ENCODE data around the gene PPP2R2D.
"Not testable (repeated sequence)": the region's sequence is repeated elsewhere in the genome, so short reads cannot be mapped to it uniquely, and the experiment has no call there.

Gene PPP2R2D

DNA sequence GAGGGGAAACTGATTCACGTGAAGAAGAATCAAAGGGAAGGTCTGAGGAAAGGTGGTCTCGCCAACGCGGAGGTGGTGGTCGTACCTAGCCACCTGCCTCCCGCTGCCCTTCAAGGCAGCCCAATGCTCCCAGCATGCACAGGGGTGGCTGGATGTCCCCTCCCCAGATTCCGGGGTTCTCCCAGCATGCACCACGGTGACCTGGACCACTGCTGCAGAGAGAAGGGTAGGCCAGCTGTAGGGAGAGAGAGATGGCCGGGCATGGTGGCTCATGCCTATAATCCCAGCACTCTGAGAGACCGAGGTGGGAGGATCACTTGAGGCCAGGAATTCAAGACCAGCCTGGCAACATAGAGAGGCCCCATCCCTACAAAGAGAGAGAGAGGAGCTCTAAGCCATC is 32.4 kb upstream of the PPP2R2D start:
- DNase-seq (ENCODE audit: low read depth), result no peak

DNA sequence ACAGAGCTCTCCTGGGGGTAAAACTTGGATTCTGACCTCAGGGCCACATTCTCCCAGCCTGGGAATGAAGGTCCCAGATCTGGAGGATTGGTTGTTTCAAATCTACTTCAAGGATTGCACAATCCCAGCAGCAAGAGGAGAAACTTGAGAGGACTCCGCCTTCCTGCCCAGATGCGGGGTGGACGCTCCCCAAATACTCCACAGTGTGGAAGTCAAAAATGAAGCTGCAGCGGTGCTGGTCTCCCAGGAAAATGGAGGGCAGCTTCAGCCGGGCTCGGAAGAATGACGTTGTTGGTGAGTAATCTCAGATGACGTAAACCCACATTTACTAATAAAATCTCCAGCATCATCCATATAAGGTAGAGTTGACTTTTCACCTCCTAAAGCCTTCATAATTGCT is 31.5 kb upstream of the PPP2R2D start:
- DNase-seq (ENCODE audit: low read depth), result no peak

DNA sequence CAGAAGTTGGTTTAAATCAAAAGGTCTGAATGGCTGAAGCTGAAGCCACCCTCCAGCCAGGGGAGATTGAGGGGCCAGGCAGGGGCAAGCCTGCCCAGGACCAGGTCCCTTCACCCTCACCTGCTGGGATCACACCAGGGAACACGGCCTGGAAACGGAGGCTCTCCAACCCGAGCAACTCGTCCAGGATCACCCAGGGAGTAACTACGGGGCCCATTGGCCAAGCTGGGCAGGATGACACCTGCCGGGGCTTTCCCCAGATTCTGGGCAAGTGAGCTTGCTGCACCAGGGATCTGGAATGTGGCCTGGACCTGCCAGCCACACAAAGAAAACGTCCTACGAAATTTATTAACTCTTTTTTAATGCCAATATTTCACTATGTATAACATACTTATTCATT is 30.4 kb upstream of the PPP2R2D start:
- no peak for DNase-seq (ENCODE audit: low read depth)

DNA sequence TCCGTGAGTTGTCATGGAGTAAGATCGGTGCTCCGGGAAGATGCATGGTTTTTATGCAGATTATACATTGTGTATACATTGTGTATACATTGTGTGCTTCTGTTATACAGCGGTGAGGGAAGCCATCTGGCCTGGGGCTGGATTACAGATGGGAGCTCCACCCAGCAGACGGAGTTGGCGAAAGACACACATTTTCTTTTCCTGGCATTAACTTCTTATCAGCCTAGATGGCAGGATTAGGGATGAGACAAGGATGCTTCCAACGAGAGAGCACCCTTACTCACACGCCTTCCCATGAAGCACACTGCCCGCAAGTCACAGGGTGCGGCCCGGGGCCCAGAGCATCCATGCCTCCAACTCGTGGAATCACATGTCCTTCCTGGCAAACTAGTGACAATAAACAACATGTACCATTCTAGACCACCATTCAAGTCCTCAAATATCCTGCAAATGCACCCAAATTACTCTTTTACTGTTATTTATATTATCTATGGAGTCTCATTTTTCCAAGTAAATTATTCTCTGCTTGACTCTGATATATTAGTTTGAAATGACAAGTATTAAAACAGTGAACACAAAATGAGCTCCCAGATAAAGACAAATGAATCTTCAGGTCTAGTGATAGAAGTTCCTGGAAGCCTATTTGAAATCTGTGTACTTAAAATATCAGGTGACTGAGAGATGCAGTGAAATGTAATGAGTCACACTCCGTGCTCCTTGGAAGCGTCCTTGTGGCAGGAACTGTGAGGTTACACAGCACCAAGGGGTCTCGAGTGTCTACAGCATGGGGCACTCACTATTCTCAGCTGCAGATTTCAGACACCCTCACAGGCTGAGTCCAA is 29.8 kb upstream of the PPP2R2D start:
- DNase-seq (ENCODE audit: low read depth), result no peak

DNA sequence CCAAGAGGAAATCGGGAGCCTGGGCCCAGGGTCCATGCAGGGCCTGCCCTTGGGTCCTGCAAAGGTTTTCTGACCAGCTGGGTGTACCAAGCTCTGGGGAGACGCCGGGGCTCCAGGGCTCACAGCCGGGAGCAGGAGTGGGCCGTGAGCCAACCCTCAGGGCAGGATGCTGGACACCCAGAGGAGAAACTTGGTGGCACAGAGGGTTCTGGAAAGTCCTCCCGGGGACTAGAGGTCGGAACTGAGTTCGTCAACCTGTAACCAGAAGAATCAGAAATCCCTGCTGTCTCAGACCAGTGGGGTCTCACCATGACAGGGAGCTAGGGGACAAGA is 29.2 kb upstream of the PPP2R2D start:
- DNase-seq (ENCODE audit: low read depth), result no peak

DNA sequence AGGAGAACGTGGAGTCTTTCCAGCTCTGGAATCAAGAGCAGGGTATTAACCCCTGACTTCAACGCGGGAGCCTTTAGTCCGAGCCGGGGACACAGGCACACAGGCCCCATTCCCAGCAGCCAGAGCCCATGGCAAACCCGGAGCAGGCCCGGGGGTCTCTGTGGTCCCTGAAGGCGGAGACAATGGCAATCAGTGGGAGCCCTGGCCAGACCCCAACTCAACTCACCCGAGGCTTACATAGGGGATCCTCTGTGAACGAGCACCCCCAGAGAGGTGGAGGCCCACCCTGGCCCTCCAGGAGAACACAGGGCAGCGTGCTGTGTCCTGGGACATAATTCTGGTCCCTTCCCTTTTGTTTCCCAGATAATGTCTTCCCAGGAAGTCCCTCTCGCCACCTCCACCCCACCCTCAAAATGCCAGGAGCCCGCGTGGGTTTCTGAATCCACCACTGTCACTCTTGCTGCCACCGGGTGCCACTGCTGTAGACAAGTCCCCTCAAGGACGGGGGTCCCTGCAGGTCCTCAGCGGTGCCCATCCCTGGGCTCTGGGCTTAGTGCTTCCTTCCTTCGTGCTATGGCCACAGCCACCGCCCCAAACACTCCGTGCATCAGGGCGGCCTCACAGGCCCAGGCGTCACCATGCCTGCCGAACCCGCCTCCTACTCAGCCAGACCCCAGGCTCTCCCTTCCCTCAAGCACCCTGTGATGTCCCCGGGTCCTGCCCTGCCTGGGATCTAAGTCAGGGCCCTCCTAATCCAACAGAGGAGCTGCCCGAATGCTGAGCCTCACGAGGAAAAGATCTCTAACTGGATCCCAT is 28.6 kb upstream of the PPP2R2D start:
- DNase-seq (ENCODE audit: low read depth), result no peak

DNA sequence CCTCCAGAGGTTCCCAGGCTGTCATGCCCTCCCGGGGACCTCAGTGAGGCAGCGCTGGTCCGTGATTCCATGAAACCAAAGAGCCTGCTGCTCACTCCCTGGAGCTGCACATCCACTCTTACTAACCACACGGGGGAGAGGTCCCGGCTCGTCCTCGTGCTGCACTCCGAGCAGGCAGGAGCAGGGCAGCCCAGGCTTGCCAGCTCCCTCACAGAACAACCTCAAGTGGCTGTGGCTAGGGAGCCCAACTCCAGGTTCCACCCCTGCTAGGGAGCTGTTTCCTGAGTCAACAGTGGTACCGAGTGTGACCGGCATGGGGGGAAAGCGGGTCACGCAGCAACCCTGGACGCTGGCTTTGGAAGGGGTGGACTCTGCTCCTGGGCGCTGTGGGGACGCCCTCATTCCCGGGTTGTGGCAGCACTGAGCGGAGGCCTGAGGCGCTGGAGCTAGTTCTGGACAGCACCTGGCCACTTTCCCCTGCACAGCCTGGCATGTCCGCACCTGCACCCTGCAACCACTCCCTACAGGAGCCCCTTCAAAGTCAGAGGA is 27.9 kb upstream of the PPP2R2D start:
- no peak for DNase-seq (ENCODE audit: low read depth)

DNA sequence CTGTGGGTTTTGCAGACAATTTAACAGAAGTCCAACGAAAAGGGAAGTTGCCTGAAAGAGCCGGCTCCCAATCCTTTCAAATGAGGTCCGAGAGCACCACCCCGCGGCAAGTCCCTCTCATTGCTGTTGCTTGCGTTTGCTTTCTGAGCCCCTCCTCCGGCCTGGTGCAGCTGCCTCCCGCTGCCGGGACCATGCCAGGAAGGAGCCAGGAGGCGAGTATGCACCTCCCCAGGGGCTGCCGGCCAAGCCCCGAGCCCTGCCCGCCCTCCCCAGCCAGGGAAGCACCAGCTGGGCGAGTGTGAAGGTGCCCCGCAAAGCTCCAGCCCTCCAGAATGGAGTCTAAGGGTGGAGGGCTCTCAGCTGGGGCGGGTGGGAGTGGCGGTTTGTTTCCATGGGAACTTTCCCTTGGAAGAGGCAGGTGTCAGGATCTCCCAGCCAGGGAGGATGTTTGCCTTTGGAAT is 25.8 kb upstream of the PPP2R2D start:
- peak; percentile 21 for DNase-seq (ENCODE audit: low read depth)

DNA sequence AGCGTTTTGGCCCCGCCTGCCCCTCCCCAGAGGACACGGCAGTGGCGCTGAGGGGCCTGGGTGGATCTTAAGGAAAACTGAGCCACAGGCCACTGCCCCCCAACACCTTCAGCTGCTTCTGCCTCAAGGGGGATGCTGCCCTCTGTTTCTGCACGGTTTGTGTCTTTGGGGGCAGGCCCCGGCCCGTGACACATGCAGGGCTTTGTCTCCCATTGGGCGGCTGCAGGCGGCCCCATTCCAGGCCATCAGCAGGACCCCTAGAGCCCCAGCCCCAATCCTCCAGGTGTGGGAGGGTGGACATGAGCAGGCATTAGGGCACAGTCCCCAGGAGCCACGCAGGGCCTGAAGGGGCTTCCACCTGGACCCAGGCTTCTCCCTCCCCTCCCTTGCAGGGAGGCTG is 25.3 kb upstream of the PPP2R2D start:
- no peak for DNase-seq (ENCODE audit: low read depth)

DNA sequence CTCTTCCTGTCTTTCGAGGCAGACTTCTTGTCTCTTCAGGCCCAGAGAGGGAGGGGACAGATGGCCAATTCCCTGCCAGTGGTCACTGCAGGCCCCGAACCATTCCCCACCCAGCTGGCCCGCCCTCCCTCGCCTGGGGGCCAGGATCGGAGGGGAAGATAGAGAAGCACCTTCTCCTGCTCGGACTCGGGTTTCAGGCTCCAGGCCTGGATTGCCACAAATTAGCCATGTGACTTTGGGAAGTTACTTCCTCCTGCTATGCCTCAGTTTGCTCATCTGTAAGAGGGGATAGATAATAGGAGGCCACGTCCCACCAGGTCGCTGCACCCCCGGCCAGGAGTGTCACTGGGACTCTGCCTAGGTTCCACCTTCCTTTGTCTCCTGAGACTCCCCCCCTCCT is 24.8 kb upstream of the PPP2R2D start:
- DNase-seq (ENCODE audit: low read depth), result no peak

DNA sequence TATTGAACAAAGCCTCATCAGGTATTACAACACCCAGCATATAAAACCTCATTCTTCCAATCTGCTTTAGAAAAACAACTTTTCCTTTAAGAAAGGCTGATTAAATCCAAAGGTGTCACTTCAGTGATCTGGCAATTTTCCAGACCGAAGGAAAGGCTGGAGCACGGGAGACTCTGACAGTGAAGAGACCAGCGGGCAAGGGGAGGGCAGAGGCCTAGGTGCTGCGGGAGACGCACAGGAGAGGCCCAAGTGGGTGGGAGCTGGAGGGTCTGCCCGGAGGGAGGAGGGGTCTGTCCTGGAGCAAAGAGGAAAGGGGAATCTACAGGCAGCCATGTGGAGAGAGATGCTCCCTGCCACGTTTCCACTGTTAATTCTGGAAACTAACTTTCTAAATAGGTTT is 24.3 kb upstream of the PPP2R2D start:
- no peak for DNase-seq (ENCODE audit: low read depth)

DNA sequence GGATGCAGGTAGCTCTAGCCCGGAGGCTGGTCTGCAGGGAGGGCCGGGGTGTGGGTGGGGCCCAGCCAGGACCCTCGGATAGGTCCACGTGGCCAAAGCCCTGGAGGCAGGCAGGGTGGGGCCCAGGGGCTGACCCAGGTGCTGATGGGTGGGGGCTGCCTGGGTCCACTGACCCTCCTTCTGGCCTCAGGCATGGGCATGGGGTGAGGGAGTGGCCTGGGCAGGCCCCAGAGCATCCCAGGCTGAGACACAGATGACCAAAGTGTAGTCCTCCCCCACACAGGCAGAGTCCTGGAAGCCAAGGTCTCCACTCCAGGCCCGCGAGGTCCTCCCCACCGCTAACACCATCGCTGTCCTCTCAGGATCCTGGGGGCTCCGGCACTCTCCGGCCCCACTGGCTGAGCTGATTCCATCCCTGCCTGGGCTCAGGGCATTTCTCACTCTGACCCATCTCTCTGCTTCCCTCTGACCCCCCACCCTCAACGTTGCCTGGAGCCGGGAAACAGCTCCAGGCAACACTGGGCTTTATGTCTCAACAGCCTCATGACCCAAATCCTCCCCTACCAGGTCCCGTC is 20.7 kb upstream of the PPP2R2D start:
- no peak for DNase-seq (ENCODE audit: low read depth)

DNA sequence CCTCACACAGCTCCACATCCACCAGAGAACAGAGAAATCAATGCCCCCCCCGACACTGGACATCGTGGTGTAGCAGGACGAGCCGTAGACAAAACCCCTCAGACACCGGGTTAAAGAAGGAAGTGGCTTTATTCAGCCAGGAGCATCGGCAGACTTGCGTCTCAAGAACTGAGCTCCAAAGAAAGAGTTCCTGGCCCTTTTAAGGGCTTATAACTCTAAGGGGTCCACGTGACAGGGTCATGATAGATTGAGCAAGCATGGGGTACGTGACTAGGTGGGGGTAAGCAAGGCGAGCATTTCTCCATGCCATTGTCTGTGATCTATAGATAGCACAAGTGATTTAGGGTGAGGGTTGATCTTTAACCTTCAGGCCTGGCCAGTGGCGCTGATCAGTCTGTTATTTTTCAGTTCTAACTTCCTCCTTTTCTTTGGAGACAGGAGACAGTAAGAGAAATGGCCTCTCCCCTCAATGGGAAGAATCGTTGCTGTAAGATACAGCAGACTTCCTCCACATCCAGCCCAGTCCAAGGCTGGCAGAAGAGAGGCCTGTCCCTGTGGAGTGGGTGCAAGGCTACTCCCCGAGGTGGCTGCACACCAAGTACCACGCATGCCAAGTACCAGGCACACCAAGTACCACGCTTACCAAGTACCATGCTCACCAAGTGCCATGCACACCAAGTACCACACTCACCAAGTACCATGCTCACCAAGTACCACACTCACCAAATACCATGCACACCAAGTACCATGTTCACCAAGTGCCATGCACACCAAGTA is 19.5 kb upstream of the PPP2R2D start:
- DNase-seq (ENCODE audit: low read depth), result no peak

DNA sequence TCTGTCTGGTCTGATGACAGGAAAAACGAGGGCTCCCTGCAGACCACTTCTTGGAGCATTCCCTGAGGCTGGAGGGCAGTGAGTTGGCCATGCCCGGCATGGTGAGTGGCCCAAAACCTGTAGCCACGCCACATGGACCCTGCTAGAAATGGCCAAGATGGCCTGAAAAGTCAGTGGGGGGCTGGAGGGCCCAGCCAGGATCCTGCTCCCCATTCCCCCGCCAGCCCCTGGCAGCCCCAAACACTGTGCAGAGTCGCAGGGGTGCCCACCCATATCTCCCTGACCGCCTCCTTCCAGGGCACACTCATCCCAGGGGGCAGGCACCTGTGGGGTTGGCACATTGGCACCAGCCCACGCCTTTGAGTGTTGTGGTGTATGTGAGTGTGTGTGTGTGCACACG is 18.7 kb upstream of the PPP2R2D start:
- no peak for DNase-seq (ENCODE audit: low read depth)

DNA sequence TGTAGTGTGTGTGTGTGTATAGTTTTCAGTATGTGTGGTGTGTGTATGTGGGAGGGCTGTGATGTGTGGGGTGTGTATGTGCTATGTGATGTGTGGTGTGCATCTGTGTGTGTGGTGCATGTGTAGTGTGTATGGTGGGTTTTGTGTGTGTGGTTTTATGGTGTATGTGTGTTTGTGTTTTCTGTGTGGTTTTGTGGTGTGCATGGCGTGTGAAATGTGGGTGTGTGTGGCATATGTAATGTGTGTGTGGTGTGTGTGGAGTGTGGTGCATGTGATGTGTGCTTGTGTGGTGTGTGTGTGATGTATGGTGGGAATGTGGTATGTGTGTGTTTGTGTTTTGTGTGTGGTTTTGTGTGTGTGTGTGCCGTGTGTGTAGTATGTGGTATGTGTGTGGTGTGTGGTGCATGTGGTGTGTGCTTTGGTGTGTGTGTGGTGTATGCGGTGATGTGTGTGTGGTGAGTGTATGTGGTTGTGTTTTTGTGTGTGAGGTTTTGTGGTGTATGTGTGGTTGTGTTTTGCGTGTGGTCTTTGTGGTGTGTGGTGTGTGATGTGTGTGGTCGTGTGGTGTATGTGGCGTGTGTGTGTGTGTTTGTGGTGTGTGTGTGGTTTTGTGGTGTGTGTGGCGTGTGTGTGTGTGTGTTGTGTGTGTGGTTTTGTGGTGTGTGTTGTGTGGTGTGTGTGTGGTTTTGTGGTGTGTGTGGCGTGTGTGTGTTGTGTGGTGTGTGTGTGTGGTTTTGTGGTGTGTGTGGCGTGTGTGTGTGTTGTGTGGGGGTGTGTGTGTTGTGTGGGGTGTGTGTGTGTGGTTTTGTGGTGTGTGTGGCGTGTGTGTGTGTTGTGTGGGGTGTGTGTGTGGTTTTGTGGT is 18.0 kb upstream of the PPP2R2D start:
- no peak for DNase-seq (ENCODE audit: low read depth)

DNA sequence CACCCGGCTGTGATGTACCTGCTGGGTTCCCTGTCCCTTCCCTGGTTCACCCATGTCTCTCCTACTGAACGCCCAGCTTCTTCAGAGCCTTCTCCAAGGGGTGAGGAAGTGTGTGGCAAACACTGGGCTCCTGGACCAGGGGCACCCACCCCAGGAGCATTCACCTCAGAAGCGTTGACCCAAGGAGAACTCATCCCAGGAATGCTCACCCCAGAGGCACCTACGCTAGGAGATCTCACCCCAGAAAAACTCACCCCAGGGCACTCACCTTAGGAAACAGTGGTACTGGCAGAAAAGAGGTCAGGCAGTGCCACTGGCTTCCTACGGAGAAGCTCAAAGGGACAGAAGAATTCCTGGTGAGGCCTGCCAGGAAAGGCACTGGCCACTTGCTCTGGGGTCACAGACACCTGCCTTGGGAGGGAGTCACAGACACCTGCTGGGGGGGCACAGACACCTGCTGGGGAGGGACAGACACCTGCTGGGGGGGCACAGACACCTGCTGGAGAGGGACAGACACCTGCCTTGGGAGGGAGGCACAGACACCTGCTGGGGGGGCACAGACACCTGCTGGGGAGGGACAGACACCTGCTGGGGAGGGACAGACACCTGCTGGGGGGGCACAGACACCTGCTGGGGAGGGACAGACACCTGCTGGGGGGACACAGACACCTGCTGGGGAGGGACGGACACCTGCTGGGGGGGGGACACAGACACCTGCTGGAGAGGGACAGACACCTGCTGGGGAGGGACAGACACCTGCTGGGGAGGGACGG is 17.0 kb upstream of the PPP2R2D start:
- DNase-seq (ENCODE audit: low read depth), result not testable (repeated sequence)

DNA sequence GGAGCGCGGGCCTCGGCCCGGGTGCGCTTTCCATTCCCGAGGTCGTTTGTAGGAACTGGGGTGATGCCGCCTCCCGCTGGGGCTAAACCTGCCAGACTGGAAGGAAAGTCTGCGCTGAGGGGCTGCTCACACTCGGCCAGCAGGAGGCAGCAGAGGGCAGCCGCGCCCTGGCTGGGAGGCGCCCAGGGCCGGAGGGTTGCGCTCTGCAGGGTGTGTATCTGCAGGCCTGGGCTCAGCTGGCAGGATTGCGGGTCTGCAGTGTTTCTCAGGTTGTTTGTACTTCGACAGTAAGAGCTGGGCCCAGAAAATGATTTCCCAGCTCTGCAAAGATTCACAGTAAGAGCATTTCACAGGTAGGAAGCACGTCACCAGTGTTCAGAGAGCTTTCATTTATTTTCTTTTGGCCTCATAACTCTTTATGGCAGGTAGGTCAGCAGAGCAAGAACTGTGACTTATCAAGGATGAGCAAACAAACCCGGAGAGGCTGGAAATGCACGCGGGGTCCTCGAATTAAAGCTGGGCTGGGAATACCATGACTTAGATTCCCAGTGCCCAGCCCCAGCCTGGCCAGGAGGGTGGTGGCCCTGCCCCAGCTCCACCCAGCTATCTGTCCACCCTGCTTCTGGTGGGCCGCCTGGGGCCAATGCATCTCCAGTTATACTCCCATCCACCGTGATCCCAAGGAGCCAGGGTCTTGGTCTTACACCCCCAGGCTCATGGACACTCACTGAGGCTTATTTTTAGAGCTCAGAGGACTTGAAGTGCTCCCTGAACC is 15.2 kb upstream of the PPP2R2D start:
- no peak for DNase-seq (ENCODE audit: low read depth)

DNA sequence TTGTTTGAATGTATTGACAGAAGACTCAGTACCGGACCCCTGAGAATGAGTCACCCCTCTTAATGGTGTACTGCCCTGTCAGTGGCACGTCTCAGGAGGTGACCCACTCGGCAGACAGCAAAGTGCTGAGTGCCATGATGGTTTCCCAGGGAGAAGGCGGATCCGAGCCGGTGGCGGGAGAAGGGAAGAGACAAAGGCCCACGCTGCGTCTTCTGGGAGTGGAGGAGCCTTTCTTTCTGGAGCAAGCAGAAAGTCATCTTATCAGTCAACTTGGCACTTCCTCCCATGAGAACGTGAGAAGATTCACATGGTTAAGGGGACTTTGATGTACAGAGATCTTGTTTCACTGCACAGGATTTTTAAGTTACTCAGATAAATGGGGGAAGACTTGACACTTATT is 14.6 kb upstream of the PPP2R2D start:
- no peak for DNase-seq (ENCODE audit: low read depth)

DNA sequence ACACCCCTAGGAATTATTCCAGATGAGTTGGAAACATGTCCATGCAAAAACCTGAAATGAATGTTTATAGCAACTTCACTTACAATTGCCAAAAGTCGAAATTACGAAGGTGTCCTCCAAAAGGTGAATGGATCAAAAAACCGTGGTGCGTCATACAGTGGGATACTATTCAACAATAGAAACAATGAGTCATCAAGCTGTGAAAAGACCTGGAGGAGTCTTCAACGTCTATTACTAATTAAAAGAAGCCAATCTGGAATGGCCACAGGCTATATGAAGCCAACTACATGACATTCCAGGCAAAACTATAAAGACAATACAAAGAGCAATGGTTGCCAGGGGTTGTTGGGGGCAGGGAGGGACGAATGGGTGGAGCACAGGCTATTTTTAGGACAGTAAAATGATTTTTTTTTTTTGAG is 12.6 kb upstream of the PPP2R2D start:
- no peak for DNase-seq (ENCODE audit: low read depth)

Data from GM04503 (cell line).